OCI-M2 (cell line): ENCODE data around the gene DNAJC6.

Source experiments
- DNase-seq: peaks from one replicate; lab custom pipeline; 2025; ENCODE audit not compliant: unreplicated experiment; lab: John Stamatoyannopoulos, UW

Gene DNAJC6

GRCh38 chr1:65292861-65293593 is 16.3 kb upstream of the DNAJC6 start:
- DNase-seq, result peak; percentile 97

- DNase-seq, result no peak
Observed at GRCh38 chr1:65297706-65298105, 11.6 kb upstream of the DNAJC6 start.

- no peak for DNase-seq
Observed at GRCh38 chr1:65299328-65299727, 10.0 kb upstream of the DNAJC6 start.

- DNase-seq, result no peak
Observed at GRCh38 chr1:65308781-65309303, 501 bp upstream of the DNAJC6 start.

GRCh38 chr1:65310078-65310587 is 790 bp downstream of the DNAJC6 start:
- DNase-seq, result no peak

GRCh38 chr1:65311760-65312159 is 2.4 kb downstream of the DNAJC6 start:
- DNase-seq, result no peak

GRCh38 chr1:65316233-65316632 is 6.9 kb downstream of the DNAJC6 start:
- DNase-seq, result no peak

GRCh38 chr1:65317866-65318653 is 8.7 kb downstream of the DNAJC6 start:
- no peak for DNase-seq

GRCh38 chr1:65319141-65319540 is 9.8 kb downstream of the DNAJC6 start:
- DNase-seq, result no peak

- no peak for DNase-seq
Observed at GRCh38 chr1:65319754-65320153, 10.4 kb downstream of the DNAJC6 start.

- no peak for DNase-seq
Observed at GRCh38 chr1:65321879-65322278, 12.5 kb downstream of the DNAJC6 start.

- no peak for DNase-seq
Observed at GRCh38 chr1:65323246-65323645, 13.9 kb downstream of the DNAJC6 start.

GRCh38 chr1:65330021-65330420 is 20.7 kb downstream of the DNAJC6 start:
- no peak for DNase-seq

GRCh38 chr1:65330822-65331221 is 21.5 kb downstream of the DNAJC6 start:
- DNase-seq, result no peak

- DNase-seq, result no peak
Observed at GRCh38 chr1:65332821-65333220, 23.5 kb downstream of the DNAJC6 start.

- no peak for DNase-seq
Observed at GRCh38 chr1:65334081-65334480, 24.7 kb downstream of the DNAJC6 start.

- DNase-seq, result no peak
Observed at GRCh38 chr1:65339866-65340468, 30.6 kb downstream of the DNAJC6 start.

- DNase-seq, result no peak
Observed at GRCh38 chr1:65341381-65341780, 32.0 kb downstream of the DNAJC6 start.

GRCh38 chr1:65343286-65343685 is 33.9 kb downstream of the DNAJC6 start:
- DNase-seq, result no peak

GRCh38 chr1:65344171-65344814 is 35.0 kb downstream of the DNAJC6 start:
- DNase-seq, result no peak

- DNase-seq, result no peak
Observed at GRCh38 chr1:65346190-65346589, 36.8 kb downstream of the DNAJC6 start.
